GM18517 (cell line): Measurements from ENCODE around the gene TNFAIP8.
A peak's percentile ranks its signal among the peaks of the same experiment; 100 is the strongest.

Experiments
- ATAC-seq: cut with Tn5 transposase; IDR thresholded peaks from one replicate; pipeline ENCODE4 v1.9.1; 2021; ENCODE audit warnings: mild to moderate bottlenecking, moderate library complexity; ENCODE audit not compliant: unreplicated experiment

The TNFAIP8 gene

DNA sequence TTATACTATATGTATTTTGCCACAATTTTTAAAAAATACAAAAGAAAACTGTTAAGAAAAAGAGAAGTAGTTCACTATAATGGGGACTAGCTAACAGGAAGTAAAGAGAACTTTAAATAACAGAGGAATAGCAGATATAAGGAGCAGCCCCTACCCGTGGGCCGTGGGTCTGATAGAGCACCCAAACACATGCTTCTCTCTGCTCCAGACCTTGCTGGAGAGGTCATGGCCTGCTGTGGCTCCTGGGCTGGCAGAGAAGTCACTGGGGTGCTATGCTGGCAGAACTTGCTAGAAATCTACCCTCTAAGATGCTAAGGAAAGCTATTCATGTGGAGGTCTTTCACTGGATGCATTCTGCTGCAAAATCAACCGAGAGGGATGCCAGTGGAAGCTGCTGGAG, 10.0 kb upstream of the TNFAIP8 start:
- ATAC-seq = no peak

DNA sequence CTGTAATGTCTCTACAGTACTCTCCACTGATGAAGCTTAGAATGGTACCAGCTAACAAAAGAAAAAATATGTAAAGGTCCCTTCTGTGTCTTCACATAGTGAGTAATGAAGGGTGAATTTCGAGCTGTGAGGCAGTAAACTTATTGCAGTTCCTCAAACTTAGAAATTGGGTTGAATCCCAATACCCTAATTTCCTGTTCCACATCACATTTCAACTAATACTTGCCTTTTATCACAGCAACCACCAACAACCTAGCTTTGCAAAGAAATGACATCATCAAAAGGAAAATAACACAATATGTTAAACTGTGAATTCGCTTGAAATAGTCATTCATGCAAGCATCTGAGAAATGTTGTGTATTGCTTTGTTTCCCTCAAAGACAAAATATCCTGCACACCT, 9.4 kb upstream of the TNFAIP8 start:
- ATAC-seq = no peak

DNA sequence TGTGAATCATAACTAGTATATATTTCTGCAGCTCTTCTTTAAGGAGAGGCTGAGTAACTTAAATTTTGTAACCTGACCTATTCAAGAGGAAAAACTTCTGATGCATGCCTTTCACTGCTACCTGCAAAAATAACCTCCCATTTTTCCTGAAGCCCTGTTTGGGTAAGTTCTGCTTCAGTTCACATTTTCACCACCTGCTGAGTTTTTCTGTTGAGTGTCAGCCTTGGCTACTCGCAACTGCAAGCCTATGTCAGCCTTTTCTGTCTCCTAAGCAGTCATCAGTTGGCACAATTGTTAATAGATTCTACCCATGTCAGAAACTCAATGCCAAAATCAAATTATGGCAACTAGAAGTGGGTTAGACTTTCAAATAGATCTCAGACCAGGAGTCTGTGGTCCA, 8.2 kb upstream of the TNFAIP8 start:
- ATAC-seq = no peak

DNA sequence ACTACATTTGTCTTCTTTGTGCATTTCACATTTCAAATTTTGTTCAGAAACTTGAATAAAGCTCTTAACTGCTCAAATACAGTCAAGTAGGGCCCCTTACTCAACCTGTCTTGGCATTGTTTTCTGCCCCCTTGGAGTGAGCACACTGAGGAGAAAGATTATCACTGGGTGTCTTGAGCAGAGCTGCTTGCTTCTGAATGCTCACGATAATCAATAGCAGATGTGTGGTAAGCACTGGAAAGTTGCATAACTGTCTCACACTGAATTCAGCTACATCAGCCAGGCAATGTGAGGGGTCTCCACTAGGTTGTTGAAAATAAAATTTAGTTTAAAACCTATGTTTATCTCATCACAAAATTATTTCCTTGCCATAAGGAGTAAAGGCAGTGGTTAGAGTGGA, 7.8 kb upstream of the TNFAIP8 start:
- ATAC-seq = no peak

DNA sequence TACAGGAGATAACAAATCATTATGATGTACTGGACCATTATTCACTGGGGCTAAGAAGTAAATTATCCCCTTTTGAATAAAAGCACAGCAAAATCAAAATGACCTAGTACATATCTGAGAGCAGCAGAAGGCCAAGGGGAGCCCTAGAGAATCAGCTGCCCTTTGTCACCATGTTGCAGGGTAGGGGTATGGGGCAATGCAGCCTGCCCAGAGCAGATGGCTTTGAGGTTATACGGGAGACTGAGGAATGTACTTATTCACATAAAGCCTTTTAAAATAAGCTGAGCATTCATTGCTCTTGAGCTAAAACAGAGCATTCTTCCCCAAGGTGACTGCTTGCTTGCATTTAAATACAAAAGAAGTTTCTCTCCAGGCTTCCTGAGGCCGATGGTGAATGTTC, 2.6 kb upstream of the TNFAIP8 start:
- no peak for ATAC-seq

DNA sequence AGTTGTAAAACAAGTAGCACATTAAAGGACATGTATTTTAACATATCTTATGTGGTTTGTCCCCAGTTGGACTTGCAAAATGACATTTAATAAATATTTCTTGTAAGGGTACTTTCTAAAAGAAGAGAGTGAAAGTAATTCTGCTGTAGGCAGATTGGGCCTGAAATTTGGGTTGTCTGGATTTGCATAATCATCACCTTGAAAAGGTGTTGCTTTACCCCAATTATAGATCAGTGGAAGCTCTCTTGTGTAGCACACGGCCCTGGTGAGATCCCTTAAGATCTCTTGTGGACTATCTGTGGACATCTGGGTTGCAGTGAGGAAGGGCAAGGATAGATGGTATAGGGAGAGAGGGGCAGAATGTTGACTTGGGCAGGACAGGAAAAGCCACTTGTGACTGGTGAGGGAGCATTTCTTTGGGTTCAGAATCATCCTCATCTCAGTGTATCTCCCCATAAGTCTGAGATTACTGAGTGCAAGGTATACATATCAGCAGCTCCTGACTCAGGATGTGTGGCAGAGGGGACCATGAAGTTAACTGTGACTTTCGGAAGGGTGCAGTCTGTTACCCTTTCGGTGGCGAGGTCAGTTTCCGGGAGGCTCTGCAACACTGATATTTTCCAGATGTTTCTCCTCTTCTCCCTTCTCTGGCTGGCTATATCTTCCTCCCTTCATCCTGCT, 2.0 kb upstream of the TNFAIP8 start:
- peak; percentile 72 for ATAC-seq

DNA sequence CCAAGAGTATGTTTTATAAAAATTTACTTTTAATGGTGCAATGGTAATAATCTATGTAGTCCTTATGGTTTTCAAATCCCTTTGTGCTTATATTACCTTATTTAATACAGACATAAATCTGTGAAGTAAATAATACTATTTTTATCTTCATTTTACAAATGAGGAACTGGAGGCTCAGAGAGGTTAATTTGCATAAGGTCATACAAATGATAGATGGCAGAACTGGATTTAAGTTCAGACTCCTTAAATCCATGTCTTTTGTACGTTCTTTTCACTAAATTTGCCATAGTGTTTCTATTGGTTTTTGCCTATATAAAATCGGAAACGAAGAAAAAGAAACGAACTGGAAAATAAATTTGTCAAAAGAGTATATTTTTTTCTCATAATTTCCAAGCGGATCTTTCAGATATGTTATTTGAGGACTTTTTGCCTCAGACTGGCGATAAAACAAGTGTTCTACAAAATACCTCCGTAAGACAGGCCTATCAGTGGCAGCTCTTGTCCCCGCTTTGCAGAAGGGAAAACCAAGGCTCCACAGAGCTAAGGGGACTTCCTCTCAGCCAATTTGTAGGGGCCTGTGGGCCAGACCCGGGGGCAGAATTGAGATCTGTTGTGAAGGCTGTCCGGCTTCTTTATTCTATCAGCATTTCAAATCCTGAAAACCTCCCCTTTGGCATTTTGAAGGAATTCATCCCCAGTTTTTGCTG, 1.1 kb upstream of the TNFAIP8 start:
- ATAC-seq = no peak

DNA sequence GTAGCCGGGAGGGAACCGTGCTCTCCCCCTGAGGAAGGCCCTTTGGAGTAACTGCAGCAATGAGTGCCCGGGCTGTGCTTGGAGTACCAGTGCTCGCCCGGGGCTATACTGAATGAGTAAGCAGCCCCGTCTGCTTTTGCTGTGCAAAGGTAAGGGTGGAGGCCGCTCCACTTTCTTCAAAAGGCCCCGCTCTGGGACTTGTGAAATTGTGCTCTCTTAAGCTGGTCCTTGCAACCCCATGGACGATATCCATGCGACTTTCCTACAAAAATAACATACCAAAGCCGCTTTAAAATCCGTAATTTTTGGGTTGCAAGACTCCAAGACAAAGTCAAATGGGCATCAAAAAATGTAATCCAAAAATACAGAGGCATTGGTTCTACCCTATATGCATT, 578 bp upstream of the TNFAIP8 start:
- no peak for ATAC-seq

DNA sequence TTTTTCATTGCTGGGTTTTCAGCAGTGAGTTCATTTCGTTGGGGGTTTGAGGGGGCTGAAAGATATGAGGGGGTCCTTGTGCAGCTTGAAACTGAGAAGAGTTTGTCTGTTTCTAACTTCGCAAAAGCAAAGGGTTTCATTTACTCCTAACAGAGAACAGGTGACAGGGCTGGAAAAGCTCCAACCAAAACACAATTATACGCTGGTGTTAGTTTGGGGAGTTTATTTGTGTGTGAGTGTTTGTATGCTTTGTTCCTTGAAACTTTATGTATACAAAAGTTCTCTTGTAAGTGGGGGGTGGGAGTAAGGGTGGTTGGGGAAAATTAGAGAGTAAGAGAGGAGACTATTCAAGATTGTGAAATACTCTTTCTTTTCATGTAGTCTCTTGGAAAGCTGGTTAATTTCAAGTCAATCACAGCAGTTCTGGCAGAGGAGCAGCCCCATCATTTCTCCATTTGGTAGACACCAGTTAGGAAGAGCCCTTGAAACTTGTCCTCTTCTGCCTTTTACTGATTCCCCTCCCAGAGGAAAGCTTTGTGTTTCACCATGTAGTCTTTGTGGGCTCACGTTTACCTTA, 881 bp downstream of the TNFAIP8 start:
- ATAC-seq = no peak

DNA sequence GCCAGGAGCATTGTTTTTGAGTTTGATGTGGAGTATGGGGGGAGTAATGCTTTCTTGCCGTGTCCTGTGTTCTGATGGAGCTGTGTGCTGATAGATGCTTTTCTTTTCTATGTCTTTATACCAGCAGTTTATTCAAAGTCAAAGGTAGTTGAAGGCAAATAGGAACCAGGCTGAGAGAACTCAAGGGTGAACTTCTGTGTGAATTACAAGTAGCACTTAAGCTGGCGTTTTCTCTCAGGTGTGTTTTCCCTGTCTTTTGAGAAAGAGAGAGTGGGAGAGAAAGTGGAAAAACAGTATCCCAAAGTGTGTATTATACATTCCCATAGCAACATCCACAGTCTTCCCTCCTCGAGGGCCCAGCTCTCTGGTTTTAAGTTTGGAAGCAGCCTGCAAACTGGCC, 1.5 kb downstream of the TNFAIP8 start:
- ATAC-seq = no peak

DNA sequence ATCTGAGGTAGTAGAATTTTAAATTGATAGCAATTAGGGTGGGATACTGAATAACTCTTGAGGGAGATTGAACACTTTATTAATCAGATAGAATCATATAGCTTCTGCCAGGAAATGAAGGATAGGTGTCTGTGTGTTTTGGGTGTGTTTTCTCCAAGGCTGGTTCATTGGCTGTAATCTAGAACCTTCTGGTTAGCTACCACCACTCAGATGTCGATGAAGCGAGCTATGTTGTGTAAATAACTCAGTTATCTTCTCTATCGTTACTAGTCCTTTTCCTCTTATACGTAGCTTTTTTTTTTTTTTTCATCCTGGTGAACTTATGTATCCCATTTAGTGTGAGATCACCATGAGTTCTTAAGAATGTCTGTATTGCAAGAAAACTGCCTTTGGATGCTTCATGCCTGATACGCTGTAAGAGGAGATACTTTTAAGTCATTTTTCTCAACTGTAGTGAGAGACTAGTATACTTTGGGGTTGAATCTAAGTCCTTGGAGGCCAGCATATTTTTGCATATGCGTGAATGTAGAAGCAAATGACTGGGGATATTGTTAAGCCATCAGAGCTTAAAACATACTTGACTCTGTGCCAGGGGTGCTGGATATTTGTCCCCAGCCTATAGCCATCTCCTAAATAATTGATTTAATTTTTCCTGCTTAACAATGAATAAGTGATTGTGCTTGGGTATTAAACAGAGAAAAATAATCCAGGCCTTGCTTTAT, 2.1 kb downstream of the TNFAIP8 start:
- no peak for ATAC-seq

DNA sequence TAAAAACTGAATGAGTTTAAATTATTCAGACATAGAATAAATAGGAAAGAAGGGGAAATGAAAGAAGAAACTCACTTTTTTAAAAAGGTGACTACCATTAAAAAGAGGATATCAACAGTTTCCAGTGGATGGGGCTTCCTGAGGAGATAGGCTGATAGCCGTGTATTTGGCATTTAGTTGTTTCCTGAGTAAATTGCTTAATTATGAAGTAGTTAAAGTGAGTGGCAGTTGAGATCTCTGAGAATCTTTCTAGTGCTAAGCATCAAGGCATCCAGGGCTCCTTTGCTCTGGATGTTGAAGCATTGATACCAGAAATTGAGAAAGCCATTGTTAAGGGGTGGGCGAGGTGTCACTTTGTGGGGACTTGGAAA, 2.7 kb downstream of the TNFAIP8 start:
- ATAC-seq = no peak

DNA sequence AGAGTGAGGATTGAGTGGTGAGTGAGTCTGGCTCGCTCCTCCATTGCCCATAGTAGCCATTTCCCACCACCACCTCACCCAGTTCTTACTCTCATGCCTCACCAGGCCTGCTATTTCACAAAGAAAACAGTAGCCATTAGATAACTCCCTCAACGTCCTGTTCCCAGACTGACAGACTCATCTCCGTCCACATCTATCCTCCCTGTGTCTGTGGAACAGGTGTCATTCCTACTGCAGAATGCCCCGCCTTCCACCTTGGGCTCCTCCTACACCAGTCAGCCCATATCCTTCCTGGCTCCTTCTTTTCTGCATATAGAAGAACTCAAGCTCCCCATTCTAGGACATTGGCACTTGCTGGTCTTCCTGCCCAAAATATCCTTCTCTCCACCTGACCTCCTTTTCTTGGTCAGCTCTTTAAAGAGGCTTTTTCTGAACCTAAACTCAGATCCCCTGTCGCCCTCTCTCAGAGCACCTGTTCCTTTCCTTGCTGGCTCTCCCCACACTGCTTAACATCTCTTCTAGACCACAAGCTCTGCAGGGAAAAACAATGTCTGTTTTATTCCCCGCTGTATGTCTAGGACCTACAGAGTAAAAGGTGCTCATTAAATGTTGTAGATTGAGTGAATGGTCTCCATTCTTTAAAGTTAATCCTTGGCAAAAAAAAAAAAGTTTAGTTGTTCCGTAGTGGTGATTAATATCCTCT, 3.2 kb downstream of the TNFAIP8 start:
- no peak for ATAC-seq

DNA sequence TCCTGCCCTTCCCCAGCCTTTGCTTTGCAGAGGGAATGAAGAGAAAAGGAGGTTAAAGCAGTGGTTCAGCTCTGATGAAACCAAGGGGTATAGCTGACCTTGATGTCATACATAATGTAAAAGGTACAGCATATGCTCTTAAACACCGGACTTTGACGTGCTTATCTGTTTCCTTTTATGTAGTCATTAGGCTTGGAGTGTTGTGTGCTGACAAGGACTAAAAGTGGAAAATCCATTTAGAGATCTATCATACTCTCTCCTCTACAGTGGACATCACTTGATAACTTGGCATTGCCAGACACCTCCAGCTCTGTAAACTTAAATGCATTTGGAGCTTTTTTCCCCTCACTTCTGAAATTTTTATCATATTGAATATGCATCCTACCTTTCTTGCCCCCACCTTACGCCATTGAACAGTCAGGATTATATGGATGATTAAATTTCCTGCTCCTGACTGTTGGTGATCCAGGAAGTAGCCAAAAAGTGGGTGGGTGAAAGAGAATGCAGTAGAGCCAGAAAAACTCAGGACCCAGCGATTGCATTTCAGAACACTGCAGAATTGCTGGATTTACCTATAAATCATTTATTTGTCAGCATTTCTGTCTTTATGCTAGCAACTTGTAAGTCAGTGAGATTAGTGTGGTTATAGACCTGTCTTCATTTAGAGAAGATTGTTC, 4.1 kb downstream of the TNFAIP8 start:
- no peak for ATAC-seq

DNA sequence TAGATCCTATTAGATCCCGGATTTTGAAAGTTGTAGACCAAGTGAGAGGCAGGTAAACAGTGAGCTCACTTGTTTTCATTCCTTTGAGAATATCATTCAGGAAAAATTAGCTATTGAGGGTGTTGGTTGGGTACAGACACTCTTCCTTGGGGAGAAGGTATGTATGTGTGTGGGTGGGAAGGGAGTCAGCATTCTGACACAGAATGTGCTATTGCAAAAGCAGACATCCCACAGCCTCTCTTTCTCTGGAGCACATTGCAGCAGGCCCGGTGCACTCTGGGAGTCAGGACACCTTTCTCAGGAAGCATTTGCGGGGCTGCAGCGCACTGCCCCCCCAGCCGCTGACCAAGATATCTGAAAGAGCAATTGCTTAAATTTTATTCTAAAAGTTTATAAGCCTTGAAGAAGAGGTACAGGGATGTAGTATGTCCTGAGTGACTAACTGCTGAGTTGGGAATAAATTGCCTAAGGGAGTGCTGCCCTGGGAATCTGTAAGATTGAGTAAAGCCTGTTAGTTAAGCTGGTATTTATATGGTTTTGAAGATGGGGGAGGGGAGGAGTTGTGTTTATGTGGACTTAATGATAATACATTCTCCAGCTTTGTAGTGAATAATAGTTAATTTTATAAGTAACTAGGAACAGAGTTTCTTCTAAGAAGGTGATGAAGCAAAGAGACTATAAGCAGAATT, 5.2 kb downstream of the TNFAIP8 start:
- ATAC-seq = no peak

DNA sequence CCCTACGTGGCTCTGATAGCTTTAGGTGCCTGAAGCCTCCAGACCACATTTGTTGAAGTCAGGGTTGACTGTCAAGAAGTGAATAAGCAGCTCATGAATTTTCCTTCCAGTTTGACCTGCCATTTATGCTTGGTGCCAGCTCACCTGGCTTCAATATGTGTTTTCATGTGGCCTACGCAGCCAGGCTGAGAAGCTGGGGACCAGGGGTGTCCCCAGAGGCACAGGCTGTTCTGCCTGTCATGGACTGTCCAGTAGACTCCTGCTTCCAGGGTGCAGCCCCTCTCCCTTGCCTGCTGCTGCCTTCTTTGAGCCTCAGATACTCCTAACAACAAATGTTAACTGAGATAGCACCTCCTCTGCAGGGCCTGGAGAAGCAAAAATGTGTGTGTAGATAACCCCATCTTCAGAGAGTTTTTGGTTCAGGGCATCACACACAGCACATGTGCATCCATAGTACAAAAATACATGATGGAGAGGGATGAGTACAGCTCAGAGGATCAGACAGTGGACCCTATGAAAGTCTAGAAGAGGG, 5.8 kb downstream of the TNFAIP8 start:
- ATAC-seq = no peak

DNA sequence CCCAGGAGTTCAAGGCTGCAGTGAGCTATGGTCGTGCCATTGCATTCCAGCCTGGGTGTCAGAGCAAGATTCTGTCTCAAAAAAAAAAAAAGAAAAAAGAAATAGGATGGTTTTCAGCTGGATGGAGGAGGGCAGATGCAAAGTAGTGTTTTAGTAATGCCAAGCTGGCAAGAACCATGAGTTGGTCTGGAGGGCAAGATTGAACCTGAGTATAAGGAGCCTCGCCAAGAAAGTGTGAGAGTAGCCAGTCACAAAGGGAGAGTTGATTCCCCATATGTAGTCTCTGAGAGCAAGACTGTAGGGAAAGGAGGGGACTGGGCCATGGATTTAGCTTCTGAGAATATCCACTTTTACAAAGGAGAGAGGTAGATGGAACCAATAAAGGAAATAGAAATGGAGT, 6.9 kb downstream of the TNFAIP8 start:
- no peak for ATAC-seq

DNA sequence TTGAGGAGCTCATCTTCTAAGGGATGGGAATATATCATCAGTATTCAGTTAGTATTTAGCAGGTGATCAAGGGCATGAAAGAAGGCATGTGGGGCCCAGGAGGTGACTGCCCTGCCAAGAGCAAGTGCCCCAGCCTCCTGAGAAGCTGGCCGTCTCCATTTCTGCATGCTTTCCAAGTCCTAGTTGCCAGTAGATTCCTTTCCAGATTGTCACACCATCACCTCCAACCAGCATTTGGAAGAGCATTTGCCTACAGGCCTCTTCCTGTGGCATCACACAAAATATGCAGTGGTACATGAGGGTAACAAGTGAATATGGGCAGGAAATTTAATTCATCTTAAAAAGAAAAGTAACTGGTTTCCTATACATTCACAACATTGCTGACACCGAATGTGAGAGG, 7.5 kb downstream of the TNFAIP8 start:
- no peak for ATAC-seq

DNA sequence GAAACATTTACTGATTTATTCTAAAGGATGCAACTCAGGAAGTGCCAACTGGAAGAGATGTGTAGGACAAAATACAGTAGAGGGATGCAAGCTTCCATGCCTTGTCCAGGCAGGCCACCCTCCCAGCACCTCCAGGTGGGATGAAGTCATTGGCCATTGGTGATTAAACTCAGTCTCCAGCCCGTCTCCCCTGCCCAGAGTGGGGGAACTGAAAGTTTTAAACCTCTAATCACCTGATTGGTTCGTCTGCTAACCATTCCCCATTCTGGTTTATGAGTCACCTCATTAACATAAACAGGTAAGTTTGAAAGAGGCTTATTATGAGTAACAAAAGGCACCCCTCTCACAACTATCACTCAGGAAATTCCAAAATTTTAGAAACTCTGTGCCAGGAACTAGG, 8.1 kb downstream of the TNFAIP8 start:
- no peak for ATAC-seq
